ENCODE data around the gene ISG15. TPM values are rescaled to one million over a fixed set of nuclear protein-coding genes. Genes with fewer than 3 reads are reported as not detected.

ISG15 gene
- total and polyA plus RNA-seq, 9 of the 15 experiments (the other 6 are each of a cell fraction or from before 2014, with no cell fraction given), result 0.40 to 58.3 (median 12.2) TPM

- TF ChIP-seq MITF (IDR thresholded peaks at IDR 0.05) (peak; percentile 79; the same call in 1 of the 2 replicates), ZNF197 (CRISPR knock-in tag; IDR thresholded peaks at IDR 0.05; ENCODE audit: low read depth) (0 out of 2 replicates have a peak, but pooled peaks have one; percentile 54), NBN (IDR thresholded peaks at IDR 0.05; ENCODE audit: low read depth) (peak; percentile 100), ETV6 (IDR thresholded peaks at IDR 0.05; ENCODE audit: borderline replicate concordance in 1 of 2, low read depth in 2 of 2, low read length in 1 of 2) (peak in 1 of 2 experiments; percentile 45; a peak in 1 of 4 replicates), ETV6 (CRISPR knock-in tag; IDR thresholded peaks at IDR 0.05; ENCODE audit: borderline replicate concordance) (peak; percentile 97), BHLHE40 (IDR thresholded peaks at IDR 0.05; ENCODE audit: low read length) (peak; percentile 99), CXXC5 (CRISPR knock-in tag; IDR thresholded peaks at IDR 0.05) (peak; percentile 99), ARID3B (CRISPR knock-in tag; IDR thresholded peaks at IDR 0.05; ENCODE audit: borderline replicate concordance) (peak; percentile 89; the same call in 1 of the 2 replicates), TBL1XR1 (IDR thresholded peaks at IDR 0.05; ENCODE audit: low read length in 2 of 2) (peak; percentile 78 to 99; a peak in 3 of 4 replicates), ZEB2 (IDR thresholded peaks at IDR 0.05) (peak; percentile 81), CBFA2T3 (IDR thresholded peaks at IDR 0.05) (peak; percentile 43), HCFC1 (IDR thresholded peaks at IDR 0.05; ENCODE audit: low read depth, low read length) (peak; percentile 53), POLR2G (IDR thresholded peaks at IDR 0.05; ENCODE audit: low read depth, low read length) (peak; percentile 92), SMARCC2 (IDR thresholded peaks at IDR 0.05; ENCODE audit: low read depth) (peak; percentile 60; the same call in 1 of the 2 replicates), ELF1 (tag; IDR thresholded peaks at IDR 0.05) (no peak), NR2C2 (CRISPR knock-in tag; IDR thresholded peaks at IDR 0.05) (peak; percentile 91), NR2C2 (tag; IDR thresholded peaks at IDR 0.05) (peak; percentile 51; the same call in 1 of the 2 replicates), ZNF311 (CRISPR knock-in tag; IDR thresholded peaks at IDR 0.05) (peak; percentile 28; the same call in 1 of the 2 replicates), ADNP (tag; IDR thresholded peaks at IDR 0.05) (no peak), BACH1 (tag; IDR thresholded peaks at IDR 0.05) (no peak), ZFP36 (IDR thresholded peaks at IDR 0.05; ENCODE audit: low read depth, low read length, partially characterized antibody) (no peak)
- TF ChIP-seq, protein P1, sequence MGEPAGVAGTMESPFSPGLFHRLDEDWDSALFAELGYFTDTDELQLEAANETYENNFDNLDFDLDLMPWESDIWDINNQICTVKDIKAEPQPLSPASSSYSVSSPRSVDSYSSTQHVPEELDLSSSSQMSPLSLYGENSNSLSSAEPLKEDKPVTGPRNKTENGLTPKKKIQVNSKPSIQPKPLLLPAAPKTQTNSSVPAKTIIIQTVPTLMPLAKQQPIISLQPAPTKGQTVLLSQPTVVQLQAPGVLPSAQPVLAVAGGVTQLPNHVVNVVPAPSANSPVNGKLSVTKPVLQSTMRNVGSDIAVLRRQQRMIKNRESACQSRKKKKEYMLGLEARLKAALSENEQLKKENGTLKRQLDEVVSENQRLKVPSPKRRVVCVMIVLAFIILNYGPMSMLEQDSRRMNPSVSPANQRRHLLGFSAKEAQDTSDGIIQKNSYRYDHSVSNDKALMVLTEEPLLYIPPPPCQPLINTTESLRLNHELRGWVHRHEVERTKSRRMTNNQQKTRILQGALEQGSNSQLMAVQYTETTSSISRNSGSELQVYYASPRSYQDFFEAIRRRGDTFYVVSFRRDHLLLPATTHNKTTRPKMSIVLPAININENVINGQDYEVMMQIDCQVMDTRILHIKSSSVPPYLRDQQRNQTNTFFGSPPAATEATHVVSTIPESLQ (CRISPR knock-in tag; IDR thresholded peaks at IDR 0.05), result peak; percentile 98; the same call in 1 of the 2 replicates
- TF ChIP-seq, protein P2, sequence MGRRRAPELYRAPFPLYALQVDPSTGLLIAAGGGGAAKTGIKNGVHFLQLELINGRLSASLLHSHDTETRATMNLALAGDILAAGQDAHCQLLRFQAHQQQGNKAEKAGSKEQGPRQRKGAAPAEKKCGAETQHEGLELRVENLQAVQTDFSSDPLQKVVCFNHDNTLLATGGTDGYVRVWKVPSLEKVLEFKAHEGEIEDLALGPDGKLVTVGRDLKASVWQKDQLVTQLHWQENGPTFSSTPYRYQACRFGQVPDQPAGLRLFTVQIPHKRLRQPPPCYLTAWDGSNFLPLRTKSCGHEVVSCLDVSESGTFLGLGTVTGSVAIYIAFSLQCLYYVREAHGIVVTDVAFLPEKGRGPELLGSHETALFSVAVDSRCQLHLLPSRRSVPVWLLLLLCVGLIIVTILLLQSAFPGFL (CRISPR knock-in tag; IDR thresholded peaks at IDR 0.05), result peak; percentile 97; the same call in 1 of the 2 replicates
These were observed 12.8 kb upstream of the ISG15 start (continued) for GRCh38 chr1:1000357-1001056.
